Tibial nerve (tissue), 4 donors: ENCODE data around the gene UMAD1. TPM values are rescaled to one million over a fixed set of nuclear protein-coding genes. Genes with fewer than 3 reads are reported as not detected.

Experiments
- DNase-seq, 2 donors: peaks; one replicate each; pipeline ENCODE4 v3.0.0-alpha.2; 2019; ENCODE audit warnings: low spot score in 2 of 2
- H3K27ac ChIP-seq, 4 donors: fragments of 200-600 bp; sonication (generic) in 3 of 4; one replicate each; pipeline ENCODE4 v1.5.1; 2017 to 2019; ENCODE audit warnings: mild to moderate bottlenecking in 1 of 4
- H3K27me3 ChIP-seq, 2 donors: fragments of 200-600 bp; sonication (generic) in 1 of 2; one replicate each; pipeline versions ENCODE4 v1.5.1 to v1.6.0; 2017 to 2019
- H3K36me3 ChIP-seq, 3 donors: fragments of 200-600 bp; sonication (generic); one replicate each; pipeline ENCODE4 v1.5.1; 2018 to 2019
- H3K4me1 ChIP-seq, 4 donors: fragments of 200-600 bp; sonication (generic) in 3 of 4; one replicate each; pipeline ENCODE4 v1.5.1; 2017 to 2019
- H3K4me3 ChIP-seq, 4 donors: fragments of 200-600 bp; sonication (generic) in 3 of 4; one replicate each; pipeline ENCODE4 v1.5.1; 2017 to 2019; ENCODE audit warnings: mild to moderate bottlenecking in 1 of 4, moderate library complexity in 1 of 4
- H3K9me3 ChIP-seq, 4 donors: fragments of 200-600 bp; sonication (generic) in 3 of 4; one replicate each; pipeline ENCODE4 v1.5.1; 2017 to 2019
- CTCF ChIP-seq, 5 experiments: fragments of 200-600 bp in 3 of 5; fragments of 450-650 bp in 2 of 5; sonication (generic) in 3 of 5; IDR thresholded peaks; one replicate each; pipeline ENCODE4 v1.5.1; 2016 to 2019; ENCODE audit warnings: antibody characterized with exemption in 5 of 5, mild to moderate bottlenecking in 3 of 5, moderate library complexity in 2 of 5
- EP300 ChIP-seq, 2 donors: sonication (generic); formaldehyde crosslinking; IDR thresholded peaks; one replicate each; pipeline ENCODE4 v1.6.1; 2017; ENCODE audit warnings: antibody characterized with exemption in 2 of 2, mild to moderate bottlenecking in 1 of 2
- POLR2A ChIP-seq, 2 donors: fragments of 450-650 bp; IDR thresholded peaks; one replicate each; pipeline ENCODE4 v1.6.1; 2017; ENCODE audit warnings: antibody characterized with exemption in 2 of 2, mild to moderate bottlenecking in 2 of 2, moderate library complexity in 2 of 2
- WGBS, 2 donors: methylation state at CpG; one replicate each; pipeline ENCODE4 v1.1.5; 2018; 5-methylcytosine and 5-hydroxymethylcytosine counted together
- total RNA-seq, 4 donors: library from RNA; depleted of rRNA; stranded (reverse); fragments of >200 nt; gene quantifications; one replicate each; pipeline ENCODE4 v1.1.0, GENCODE V29; 2016

The UMAD1 gene
- total RNA-seq, 4 donors from 2014 or later, result 6.0 to 14.9 (median 10.2) TPM

GRCh38 chr7:7919449-7919945 is 278.9 kb downstream of the UMAD1 start:
- TF ChIP-seq EP300 (IDR thresholded peaks at IDR 0.05) (no peak), POLR2A (IDR thresholded peaks at IDR 0.05) (no peak), CTCF (IDR thresholded peaks at IDR 0.05) (no peak)
- H3K4me1 ChIP-seq, result no peaks in the 10 kb centered on the region
- no peak for DNase-seq
- WGBS, 2 donors, result 70 to 84% methylated on average over 2 of the region's 2 CpGs
- no peak overlapping the region for H3K27ac ChIP-seq
- H3K27me3 ChIP-seq, result no peaks in the 10 kb centered on the region
- H3K4me3 ChIP-seq, result no peak overlapping the region
- H3K9me3 ChIP-seq, result no peaks in the 10 kb centered on the region
- H3K36me3 ChIP-seq, result no peaks in the 10 kb centered on the region

- no peaks in the 10 kb centered on the region for H3K4me1 ChIP-seq
- TF ChIP-seq POLR2A (IDR thresholded peaks at IDR 0.05) (no peak), CTCF (IDR thresholded peaks at IDR 0.05) (no peak), EP300 (IDR thresholded peaks at IDR 0.05) (no peak)
- H3K27me3 ChIP-seq, result no peaks in the 10 kb centered on the region
- H3K36me3 ChIP-seq, result no peaks in the 10 kb centered on the region
- H3K9me3 ChIP-seq, result no peaks in the 10 kb centered on the region
- peak overlapping the region in 1 of 4 donors; percentile 27 for H3K4me3 ChIP-seq
- no peak for DNase-seq
- 69 to 78% methylated on average over 2 of the region's 2 CpGs for WGBS, 2 donors
- no peak overlapping the region for H3K27ac ChIP-seq
Measured at GRCh38 chr7:7920056-7920455, 279.5 kb downstream of the UMAD1 start.

- no peak overlapping the region for H3K27ac ChIP-seq
- H3K36me3 ChIP-seq, result no peaks in the 10 kb centered on the region
- no peaks in the 10 kb centered on the region for H3K4me1 ChIP-seq
- no peak for DNase-seq
- no peaks in the 10 kb centered on the region for H3K27me3 ChIP-seq
- WGBS, 2 donors, result 65 to 79% methylated on average over 3 of the region's 3 CpGs
- TF ChIP-seq EP300 (IDR thresholded peaks at IDR 0.05) (no peak), CTCF (IDR thresholded peaks at IDR 0.05) (no peak), POLR2A (IDR thresholded peaks at IDR 0.05) (no peak)
- peak overlapping the region in 1 of 4 donors; percentile 27 for H3K4me3 ChIP-seq
- H3K9me3 ChIP-seq, result no peaks in the 10 kb centered on the region
Measured at GRCh38 chr7:7920481-7920880, 279.9 kb downstream of the UMAD1 start.

GRCh38 chr7:7921830-7922229 is 281.3 kb downstream of the UMAD1 start:
- Histone ChIP-seq H3K36me3 (no peaks in the 10 kb centered on the region), H3K4me3 (no peak overlapping the region), H3K9me3 (no peaks in the 10 kb centered on the region), H3K4me1 (no peaks in the 10 kb centered on the region), H3K27ac (no peak overlapping the region), H3K27me3 (no peaks in the 10 kb centered on the region)
- TF ChIP-seq EP300 (IDR thresholded peaks at IDR 0.05) (no peak), CTCF (IDR thresholded peaks at IDR 0.05) (no peak), POLR2A (IDR thresholded peaks at IDR 0.05) (no peak)
- DNase-seq, result no peak

- 34 to 35% methylated on average over 7 of the region's 7 CpGs for WGBS, 2 donors
- no peak for TF ChIP-seq CTCF (IDR thresholded peaks at IDR 0.05)
- TF ChIP-seq EP300 (IDR thresholded peaks at IDR 0.05), result no peak
- TF ChIP-seq POLR2A (IDR thresholded peaks at IDR 0.05), result no peak
Measured at GRCh38 chr7:7922684-7923385, 282.3 kb downstream of the UMAD1 start.

More at GRCh38 chr7:7922684-7923385, 282.3 kb downstream of the UMAD1 start:
- DNase-seq, result no peak
- no peaks in the 10 kb centered on the region for H3K9me3 ChIP-seq
- no peak overlapping the region for H3K27ac ChIP-seq
- no peaks in the 10 kb centered on the region for H3K4me1 ChIP-seq
- H3K27me3 ChIP-seq, result no peaks in the 10 kb centered on the region
- no peak overlapping the region for H3K4me3 ChIP-seq
- no peaks in the 10 kb centered on the region for H3K36me3 ChIP-seq
